Activated T-cell treated with anti-CD3 and anti-CD28 coated beads, Interleukin-2, amount 50 U/mL, for 1 hour (primary cell): ENCODE results near the gene AMFR.

Source experiments
- DNase-seq: peaks from one replicate; pipeline ENCODE4 v3.0.0-alpha.2; 2020

Gene AMFR

DNA sequence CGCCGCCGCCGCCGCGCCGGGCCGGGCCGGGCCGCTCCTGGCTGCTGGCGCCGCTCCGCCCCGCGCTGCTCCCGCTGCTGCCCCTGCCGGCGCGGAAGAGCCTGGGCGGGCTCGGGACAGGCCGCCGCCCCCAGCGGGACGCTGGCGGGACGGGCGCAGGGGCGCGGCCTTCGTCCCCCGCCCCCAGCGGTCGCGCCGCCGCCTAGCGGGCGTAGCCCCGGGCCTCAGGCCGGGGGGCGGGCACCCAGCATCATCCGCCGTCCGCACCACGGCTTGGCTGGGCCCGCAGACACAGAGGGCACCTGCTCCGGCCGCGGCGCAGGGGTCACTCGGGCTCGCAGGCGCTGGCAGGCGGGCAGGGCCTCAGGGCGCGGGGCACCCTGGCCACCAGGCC lies at the start of gene AMFR:
Gene AMFR, minus strand, starts transcription at position 107 of the 394 bp plus-strand sequence. CDS start 218 bp downstream, outside the sequence.
- DNase-seq = peak; percentile 77

GRCh38 chr16:56470666-56471065 lies 45.3 kb upstream of the AMFR start:
- DNase-seq = no peak

DNA sequence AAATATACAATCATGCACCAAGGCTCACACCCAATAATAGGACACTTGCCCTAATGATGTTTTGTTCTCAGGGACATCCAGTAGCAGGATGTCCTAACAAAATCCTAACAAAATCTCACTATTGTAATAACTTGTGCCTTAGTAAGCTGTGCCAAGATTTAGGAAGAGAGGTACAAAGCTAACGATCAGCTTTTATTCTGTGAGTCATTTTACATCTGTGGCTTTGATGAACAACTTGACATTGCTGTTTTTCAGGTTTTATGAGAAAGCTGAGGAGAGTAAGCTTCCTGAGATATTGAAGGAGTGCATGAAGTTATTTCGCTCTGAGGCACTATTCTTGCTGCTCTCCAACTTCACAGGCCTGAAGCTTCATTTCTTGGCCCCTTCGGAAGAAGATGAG lies 44.9 kb upstream of the AMFR start:
- DNase-seq = no peak

DNA sequence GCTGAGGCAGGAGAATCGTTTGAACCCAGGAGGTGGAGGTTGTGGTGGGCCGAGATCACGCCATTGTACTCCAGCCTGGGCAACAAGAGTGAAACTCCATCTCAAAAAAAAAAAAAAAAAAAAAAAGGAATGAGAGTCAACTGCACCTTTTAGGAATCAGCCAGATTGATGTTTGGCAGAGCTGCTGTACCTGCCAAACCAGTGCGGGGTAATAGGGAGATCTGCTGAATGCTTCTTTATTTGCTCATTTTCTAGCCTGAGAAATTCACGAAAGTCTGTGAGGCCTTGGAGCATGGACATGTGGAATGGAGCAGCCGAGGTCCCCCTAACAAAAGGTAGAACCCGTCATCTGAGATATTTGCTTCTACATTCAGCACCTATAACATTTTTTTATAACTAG lies 44.4 kb upstream of the AMFR start:
- DNase-seq = no peak

DNA sequence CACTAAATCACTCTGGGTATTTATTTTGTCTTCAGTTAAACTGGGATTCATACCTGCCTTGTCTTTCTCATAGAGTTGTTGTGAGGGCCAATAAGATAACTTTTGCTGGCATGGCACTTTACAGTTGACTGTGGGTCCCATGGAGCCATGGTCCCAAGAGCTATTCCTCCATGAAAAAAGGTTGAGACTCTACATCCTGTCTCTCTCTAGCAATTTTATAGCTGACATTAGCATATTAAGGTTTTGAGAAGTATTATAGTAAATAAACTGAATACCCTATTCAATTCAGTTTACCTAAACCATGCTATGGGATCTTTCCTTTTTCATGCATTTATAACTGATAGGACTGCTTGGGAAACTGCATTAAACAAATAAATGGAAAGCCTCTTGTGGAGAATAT lies 43.5 kb upstream of the AMFR start:
- DNase-seq = no peak

GRCh38 chr16:56466344-56466743 lies 41.0 kb upstream of the AMFR start:
- no peak for DNase-seq

- DNase-seq = no peak
Observed at GRCh38 chr16:56463153-56463552, 37.8 kb upstream of the AMFR start.

DNA sequence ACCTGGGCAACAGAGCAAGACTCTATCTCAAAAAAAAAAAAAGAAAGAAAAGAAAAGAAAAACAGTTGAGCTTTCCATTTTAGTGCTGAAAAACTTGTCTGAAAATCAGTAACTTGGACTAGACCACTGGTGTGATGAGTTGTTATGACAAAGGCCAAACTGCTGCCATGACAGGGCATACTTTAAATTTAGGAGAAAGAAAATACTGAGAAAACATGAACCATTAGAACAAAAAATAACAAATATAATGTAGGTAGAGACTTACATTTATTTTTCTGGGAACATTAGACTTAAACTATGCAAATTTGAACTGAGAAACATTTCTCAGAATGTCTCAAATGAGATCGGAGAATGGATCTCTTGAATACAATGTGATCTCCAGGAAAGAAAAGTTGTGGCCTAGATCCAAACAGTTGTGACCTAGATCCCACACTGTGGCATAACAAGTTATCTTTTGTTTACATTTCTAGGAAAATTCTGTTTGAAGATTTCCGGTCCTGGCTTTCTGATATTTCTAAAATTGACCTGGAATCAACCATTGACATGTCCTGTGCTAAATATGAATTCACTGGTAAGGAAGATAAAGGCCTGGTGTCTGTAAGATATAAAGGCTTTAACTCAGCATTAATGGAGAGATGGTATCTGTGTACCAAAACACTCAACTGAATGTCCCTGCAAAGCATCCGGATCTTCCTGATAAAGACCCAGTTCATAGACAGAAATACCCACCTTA lies 36.9 kb upstream of the AMFR start:
- DNase-seq = no peak

DNA sequence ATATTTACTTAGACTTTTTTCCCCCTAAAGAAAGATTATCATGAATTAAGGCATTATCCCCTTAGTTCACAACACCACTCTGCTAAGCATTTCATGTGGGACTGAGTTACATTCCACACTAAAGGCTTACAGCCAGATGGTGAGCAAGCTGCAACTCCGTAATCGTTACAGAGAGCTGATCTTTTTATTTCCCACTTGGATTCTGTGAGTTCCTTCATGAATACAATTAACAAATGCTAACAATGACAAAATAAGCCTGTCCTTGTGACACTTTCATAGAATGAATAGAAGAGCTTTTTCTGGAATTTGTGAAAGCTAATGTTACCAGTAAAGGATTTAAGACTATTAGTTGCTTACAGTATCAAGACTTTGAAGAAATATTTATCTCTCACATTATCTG lies 34.8 kb upstream of the AMFR start:
- DNase-seq = no peak

- no peak for DNase-seq
Observed at GRCh38 chr16:56457927-56458470, 32.7 kb upstream of the AMFR start.

DNA sequence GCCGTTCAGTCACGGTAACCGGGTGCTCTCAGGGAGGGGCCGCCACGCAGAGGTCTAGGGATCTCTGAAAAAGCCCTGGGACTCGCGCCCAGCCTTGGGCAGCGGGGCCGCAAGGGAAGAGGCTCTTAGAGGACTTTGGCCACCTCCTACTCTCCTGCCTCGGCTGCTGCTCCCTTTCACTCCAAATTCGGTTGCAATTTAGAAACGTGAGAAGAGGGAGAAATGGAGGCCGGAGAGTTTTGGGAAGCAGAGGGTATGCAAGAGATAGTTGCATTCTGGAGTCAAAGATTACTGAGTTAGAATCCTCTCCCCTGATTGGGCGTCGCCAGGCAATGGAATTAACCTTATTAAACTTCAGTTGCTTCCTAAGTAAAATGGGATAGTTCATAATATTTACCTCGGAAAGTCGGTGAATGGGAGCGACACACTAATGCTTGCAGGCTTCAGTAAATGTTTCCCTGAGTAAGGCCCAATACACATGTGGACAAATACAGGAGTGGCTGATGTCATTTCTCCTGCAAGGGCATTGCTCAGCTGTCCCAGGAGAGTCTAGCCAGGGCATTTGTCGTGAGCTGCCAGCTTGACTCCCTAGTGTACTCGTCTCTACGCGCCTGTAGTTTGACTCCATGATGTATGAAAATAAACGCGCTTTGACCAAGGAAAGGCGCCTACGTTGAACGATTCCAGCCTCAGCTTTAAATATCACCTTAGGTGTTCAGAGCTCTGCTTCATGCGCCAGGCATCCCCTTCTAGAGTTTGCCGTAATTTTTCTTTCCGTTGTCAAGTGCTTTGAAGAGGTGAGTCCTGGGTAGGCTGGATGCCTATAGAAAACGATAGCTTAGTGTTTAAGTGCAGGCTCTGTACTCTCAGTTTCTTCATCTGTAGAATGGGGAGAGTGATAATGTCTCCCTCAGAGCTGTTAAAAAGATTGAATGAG lies 26.7 kb upstream of the AMFR start:
- peak; percentile 26 for DNase-seq

- DNase-seq = peak; percentile 85
Observed at GRCh38 chr16:56450986-56451752, 25.8 kb upstream of the AMFR start, which contains the start of the genes NUDT21 and OGFOD1. Gene NUDT21, minus strand, starts transcription at chr16:56451332. Its CDS starts 130 bp downstream, at chr16:56451202. Gene OGFOD1, plus strand, starts transcription at chr16:56451554. Its CDS starts 59 bp downstream, at chr16:56451613.

DNA sequence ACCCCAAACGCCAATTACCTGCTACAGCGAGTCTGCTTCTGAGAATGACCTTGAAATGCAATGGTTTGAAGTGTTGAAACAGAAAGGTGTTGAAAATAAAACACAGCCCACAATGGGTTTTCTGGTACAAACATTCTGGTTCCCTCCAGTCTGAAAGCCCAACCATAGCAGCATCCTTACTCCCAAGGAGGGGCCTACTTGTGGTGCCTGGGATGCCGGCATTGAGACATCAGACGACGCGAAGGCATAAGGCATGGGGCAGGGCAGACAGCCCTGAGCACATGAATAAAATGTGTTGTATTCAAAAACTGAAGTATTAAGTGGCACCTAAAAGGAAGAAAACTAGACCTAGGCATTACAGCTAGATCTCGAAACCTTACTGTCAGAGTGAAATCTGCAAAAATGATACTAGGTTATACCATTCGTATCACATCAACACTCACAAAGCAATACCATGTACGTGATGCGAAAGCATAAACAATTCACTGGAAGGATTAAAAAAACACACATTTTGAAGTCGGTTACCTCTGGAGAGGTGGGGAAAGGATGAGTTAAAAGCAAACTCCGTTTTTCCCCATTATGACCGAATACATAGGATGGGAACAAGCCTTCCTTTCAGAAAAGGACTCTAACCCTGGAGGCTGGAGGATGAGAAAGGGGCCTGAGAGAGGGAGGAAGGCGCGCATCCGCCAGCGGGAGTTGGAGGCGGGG lies 25.1 kb upstream of the AMFR start:
- no peak for DNase-seq

- no peak for DNase-seq
Observed at GRCh38 chr16:56448005-56448404, 22.7 kb upstream of the AMFR start.

DNA sequence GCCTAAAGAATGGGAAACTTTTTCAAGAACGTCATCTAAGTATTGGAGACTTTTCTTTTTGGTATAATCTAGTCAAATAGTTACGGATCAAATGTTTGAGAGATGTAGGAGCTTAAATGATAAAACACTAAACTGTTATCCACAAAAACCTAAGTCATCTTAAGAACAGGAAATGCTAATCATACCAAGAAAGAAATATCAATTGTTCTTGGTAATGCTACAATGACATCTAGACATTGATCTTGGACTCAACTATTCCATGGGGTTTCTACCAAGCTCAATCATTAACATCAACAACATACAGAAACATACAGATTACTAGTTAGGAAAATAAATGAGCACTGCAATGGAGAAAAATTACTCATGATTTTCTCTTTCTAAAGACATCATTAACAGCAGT lies 21.9 kb upstream of the AMFR start:
- DNase-seq = no peak

DNA sequence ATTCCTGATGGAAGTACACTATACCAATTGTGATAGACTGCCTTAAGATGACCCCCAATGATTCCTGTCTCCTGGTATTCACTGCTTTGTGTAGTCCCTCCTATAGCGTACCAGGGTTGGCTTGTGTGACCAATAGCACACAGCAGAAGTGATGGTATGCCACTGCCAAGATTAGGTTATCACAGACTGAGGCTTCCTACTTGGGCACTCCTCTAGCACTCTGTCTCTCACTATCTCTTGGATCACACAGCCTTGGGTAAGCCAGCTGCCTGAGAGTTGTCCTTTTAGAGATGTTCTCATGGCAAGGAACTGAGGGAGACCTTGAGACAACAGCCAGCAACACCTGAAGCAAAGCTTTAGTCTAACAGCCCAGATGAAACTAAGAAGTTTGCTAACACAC lies 12.7 kb upstream of the AMFR start:
- DNase-seq = no peak

- no peak for DNase-seq
Observed at GRCh38 chr16:56436258-56436657, 10.9 kb upstream of the AMFR start.

- no peak for DNase-seq
Observed at GRCh38 chr16:56428091-56428490, 2.7 kb upstream of the AMFR start.

- no peak for DNase-seq
Observed at GRCh38 chr16:56426585-56426984, 1.2 kb upstream of the AMFR start.

- DNase-seq = peak; percentile 68
Observed at GRCh38 chr16:56424791-56425438, 430 bp downstream of the AMFR start.

GRCh38 chr16:56424404-56424764 lies 961 bp downstream of the AMFR start:
- DNase-seq = peak; percentile 20
